Fibroblast of villous mesenchyme (primary cell): ENCODE measurements around the gene FBLN2. TPM values are rescaled to one million over a fixed set of nuclear protein-coding genes. Genes with fewer than 3 reads are reported as not detected.

ENCODE experiments used
- DNase-seq: peaks from one replicate; pipeline ENCODE4 v3.0.0-alpha.2; 2010; ENCODE audit warnings: low read depth
- H3K4me3 ChIP-seq: 2 replicates; pipeline ENCODE4 v1.5.1; 2011; ENCODE audit warnings: low read depth, mild to moderate bottlenecking, low read length
- total RNA-seq: library from RNA; depleted of rRNA; stranded (reverse); fragments of >200 nt; gene quantifications from 2 replicates; pipeline ENCODE4 v1.2.3, GENCODE V29; 2012
- TF ChIP-seq, protein P1 (sequence below): IDR thresholded peaks from 2 replicates; pipeline ENCODE4 v1.5.1; 2012; ENCODE audit warnings: low read depth, mild to moderate bottlenecking, low read length; ENCODE audit not compliant: insufficient read depth

The FBLN2 gene
- total RNA-seq, 1 donor: 30.2 TPM

DNA sequence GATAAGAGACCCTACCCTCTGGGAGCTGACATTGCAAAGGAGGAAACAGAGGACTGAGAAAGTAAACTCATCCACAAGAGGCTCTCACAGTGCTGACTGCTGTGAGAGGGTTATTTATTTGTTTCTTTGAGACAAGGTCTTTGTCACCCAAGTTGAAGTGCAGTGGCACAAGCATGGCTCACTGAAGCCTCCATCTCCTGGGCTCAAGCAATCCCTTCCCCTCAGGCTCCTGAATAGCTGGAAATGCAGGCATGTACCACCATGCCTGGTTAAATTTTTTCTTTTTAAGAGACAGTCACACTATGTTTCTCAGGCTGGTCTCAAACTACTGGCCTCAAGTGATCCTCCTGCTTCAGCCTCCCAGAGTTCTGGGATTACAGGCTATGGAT lies 52.8 kb downstream of the FBLN2 start:
- TF ChIP-seq, protein P1, sequence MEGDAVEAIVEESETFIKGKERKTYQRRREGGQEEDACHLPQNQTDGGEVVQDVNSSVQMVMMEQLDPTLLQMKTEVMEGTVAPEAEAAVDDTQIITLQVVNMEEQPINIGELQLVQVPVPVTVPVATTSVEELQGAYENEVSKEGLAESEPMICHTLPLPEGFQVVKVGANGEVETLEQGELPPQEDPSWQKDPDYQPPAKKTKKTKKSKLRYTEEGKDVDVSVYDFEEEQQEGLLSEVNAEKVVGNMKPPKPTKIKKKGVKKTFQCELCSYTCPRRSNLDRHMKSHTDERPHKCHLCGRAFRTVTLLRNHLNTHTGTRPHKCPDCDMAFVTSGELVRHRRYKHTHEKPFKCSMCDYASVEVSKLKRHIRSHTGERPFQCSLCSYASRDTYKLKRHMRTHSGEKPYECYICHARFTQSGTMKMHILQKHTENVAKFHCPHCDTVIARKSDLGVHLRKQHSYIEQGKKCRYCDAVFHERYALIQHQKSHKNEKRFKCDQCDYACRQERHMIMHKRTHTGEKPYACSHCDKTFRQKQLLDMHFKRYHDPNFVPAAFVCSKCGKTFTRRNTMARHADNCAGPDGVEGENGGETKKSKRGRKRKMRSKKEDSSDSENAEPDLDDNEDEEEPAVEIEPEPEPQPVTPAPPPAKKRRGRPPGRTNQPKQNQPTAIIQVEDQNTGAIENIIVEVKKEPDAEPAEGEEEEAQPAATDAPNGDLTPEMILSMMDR: no peak
- no peak for DNase-seq
- no peak overlapping the region for H3K4me3 ChIP-seq

GRCh38 chr3:13605555-13605954 lies 56.6 kb downstream of the FBLN2 start:
- TF ChIP-seq, protein P1: no peak

GRCh38 chr3:13607821-13608597 lies 59.1 kb downstream of the FBLN2 start:
- DNase-seq: no peak
- H3K4me3 ChIP-seq: no peak overlapping the region
- TF ChIP-seq, protein P1: no peak

More at GRCh38 chr3:13605555-13605954, 56.6 kb downstream of the FBLN2 start:
- no peak for DNase-seq
- no peak overlapping the region for H3K4me3 ChIP-seq

- no peak overlapping the region for H3K4me3 ChIP-seq
- no peak for DNase-seq
- TF ChIP-seq, protein P1: no peak
Measured at GRCh38 chr3:13608969-13609725, 60.2 kb downstream of the FBLN2 start.

DNA sequence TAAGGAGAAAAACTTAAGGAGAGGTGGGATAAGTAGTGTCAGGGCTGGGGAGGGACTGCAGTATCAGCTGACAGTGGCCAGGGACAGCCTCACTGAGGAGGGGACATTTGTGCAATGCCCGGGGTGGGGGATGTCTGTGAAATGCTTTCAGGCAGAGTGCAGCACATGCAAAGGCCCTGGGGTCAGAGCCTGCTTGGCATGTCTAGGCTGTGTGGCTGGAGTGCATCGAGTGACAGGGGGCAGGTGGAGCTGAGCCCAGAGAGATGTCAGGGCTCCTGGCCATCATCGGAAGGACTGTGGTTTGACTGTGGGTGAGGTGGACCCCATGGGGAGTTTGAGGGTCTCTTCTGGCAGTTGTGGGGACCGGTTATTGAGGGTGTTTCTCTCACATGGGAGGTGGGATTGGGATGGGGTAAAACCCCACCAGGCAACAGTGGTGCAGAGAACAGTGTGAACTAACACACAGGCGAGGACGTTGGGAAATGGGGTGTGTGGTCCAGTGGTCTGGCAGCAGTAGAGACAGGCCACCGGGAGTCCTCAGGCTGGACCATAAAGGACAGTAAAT lies 61.2 kb downstream of the FBLN2 start:
- DNase-seq: no peak
- H3K4me3 ChIP-seq: no peak overlapping the region
- TF ChIP-seq, protein P1: no peak

GRCh38 chr3:13611221-13611620 lies 62.3 kb downstream of the FBLN2 start:
- TF ChIP-seq, protein P1: no peak
- peak; percentile 23 for DNase-seq
- H3K4me3 ChIP-seq: no peak overlapping the region
